Measurements from ENCODE around the gene SARDH. TPM values are rescaled to one million over a fixed set of nuclear protein-coding genes. Genes with fewer than 3 reads are reported as not detected.

SARDH gene
- total and polyA plus RNA-seq, 2 of the 8 experiments (the other 6 are each of a cell fraction or from before 2014, with no cell fraction given): 6.4 to 7.4 TPM

DNA sequence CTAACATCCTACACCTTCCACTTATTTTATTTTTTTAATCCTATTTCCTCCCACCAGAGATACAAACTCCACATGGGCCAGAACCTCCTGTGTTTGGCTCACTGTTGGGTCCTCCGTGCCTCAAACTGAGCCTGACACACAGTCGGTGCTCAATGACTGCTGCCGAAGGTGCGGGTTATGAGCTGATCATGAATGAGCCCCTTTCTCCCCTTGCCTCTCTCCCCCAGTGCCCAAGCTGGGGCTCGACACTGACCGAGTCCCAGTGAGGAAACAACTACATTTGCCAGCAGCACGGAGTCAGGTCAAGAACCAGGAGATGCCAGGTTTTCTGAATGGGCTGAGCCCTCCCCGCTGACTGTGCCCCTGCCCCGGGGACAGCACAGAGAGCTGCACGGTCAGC is 45.0 kb downstream of the SARDH start (continued):
- TF ChIP-seq, protein P1, sequence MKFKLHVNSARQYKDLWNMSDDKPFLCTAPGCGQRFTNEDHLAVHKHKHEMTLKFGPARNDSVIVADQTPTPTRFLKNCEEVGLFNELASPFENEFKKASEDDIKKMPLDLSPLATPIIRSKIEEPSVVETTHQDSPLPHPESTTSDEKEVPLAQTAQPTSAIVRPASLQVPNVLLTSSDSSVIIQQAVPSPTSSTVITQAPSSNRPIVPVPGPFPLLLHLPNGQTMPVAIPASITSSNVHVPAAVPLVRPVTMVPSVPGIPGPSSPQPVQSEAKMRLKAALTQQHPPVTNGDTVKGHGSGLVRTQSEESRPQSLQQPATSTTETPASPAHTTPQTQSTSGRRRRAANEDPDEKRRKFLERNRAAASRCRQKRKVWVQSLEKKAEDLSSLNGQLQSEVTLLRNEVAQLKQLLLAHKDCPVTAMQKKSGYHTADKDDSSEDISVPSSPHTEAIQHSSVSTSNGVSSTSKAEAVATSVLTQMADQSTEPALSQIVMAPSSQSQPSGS (IDR thresholded peaks at IDR 0.05; ENCODE audit: low read length): no peak
- TF ChIP-seq JUND (IDR thresholded peaks at IDR 0.05; ENCODE audit: low read length) (no peak), TCF12 (IDR thresholded peaks at IDR 0.05; ENCODE audit: low read depth, low read length) (no peak), SP2 (IDR thresholded peaks at IDR 0.05; ENCODE audit: low read length) (no peak), NRF1 (IDR thresholded peaks at IDR 0.05; ENCODE audit: low read depth, low read length) (no peak), TBP (IDR thresholded peaks at IDR 0.05; ENCODE audit: low read depth, low read length) (no peak)
